Fibroblast of upper back skin (primary cell): ENCODE results near the gene MED22.
"Not testable (repeated sequence)": the region's sequence is repeated elsewhere in the genome, so short reads cannot be mapped to it uniquely, and the experiment has no call there.

Experiments used
- DNase-seq: peaks from one replicate; pipeline ENCODE4 v3.0.0-alpha.2; 2013

MED22 gene

DNA sequence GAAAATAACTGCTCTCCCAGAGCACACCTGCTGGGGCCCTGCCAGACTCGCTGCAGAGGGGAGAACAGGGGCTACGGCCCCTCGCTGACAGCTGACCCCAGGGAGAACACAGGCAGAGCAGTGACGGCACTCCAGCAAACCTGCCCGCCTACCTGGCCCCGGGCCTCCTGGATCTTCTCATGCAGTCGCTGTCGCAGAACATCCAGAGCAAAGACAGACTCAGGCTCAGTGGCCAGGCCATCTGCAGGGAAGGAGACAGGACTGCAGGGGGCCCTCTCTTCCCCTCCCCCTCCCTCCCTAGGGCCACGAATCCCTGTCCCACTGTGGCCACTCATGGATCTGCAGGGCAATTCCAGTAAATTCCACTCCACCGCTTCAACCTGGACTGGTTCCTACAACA, 14.4 kb downstream of the MED22 start:
- DNase-seq: no peak

DNA sequence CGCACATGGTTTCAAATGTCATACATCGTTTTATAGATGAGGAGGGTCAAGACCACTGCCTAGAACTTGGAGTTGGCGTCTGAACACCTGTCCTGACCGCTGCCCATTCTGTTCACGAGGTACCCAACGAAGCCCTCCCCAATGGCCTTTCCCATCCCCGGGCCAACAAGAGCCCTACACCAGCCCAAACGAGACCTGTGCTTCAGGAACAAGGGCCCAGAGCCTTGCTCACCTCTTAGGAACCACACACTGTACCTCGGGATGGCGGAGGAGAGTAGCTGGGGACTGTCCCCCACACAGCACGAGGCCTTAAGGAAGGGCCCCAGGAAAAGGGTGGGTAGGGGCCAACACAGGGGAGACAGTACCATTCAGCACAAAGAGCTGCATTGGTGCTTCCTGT, 14.9 kb downstream of the MED22 start:
- no peak for DNase-seq

DNA sequence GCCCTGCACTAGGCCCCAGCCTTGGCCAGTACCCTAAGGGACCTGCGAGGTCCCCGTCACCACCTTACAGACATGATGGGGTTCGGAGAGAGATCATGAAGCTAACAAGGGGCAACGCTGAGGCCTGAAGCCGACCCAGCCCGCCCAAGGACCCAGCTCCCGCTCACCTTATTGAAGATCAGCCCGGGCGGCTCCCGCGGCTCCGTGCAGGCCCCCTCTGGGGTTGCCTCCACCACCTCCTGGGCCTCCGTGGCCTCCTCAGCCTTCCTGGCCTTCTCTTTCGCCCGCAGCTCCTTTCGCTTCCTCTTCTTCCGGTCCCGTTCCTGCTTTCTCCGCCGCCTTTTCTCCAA, 15.6 kb downstream of the MED22 start:
- no peak for DNase-seq

DNA sequence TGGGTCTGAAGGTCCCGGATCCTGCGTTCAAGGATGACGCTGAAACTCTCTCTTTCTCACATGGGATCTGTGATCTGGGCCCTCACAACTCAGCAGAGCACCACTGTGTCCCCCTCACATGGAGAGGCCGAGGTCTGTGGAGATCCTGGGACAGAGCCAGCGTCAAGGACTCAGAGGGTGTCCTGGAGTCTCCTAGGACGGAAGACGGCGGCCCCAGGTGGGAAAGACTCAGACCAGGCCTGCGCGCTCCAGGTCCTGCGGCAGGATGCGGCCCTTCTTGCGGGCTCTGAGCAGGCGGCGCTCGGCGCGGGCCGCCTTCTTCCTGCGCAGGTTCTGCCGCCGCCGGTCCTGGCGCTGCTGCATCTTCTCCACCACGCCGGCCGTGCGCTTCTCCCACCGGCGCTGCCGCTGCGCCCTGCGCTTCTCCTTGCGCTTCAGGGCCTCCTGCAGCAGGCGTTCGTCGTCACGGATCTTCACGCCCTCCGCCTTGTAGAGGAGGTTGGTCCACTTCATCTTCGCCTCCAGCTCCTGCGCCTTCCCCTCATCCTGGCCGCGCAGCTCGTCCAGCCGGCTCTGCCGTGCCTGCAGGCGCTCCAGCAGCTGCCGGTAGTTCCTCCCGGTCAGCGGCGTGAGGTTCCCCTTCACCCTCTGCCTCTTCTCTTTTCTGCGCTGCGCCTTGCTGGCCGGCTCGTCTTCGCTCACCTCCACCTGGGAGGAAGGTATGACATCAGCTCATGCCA, 16.1 kb downstream of the MED22 start:
- no peak for DNase-seq

DNA sequence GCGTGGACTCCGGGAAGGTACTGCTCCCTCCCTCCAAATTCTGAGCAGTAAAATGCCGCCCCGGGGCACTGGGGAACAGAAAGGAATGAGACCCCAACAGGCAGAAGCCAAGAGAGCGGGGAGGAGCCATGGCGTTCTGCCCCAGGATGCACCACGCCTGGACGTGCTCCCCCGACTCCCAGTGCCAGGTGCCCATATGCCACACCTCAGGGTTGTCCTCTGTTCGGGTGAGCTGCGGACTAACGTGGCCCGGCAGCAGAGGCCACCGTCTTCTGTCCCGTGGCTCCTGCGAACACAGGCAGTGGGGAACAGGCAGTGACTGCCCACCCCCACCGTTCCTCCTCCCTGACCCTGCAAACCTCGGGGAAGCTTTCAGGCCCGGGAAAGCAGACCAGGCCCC, 16.7 kb downstream of the MED22 start:
- no peak for DNase-seq

DNA sequence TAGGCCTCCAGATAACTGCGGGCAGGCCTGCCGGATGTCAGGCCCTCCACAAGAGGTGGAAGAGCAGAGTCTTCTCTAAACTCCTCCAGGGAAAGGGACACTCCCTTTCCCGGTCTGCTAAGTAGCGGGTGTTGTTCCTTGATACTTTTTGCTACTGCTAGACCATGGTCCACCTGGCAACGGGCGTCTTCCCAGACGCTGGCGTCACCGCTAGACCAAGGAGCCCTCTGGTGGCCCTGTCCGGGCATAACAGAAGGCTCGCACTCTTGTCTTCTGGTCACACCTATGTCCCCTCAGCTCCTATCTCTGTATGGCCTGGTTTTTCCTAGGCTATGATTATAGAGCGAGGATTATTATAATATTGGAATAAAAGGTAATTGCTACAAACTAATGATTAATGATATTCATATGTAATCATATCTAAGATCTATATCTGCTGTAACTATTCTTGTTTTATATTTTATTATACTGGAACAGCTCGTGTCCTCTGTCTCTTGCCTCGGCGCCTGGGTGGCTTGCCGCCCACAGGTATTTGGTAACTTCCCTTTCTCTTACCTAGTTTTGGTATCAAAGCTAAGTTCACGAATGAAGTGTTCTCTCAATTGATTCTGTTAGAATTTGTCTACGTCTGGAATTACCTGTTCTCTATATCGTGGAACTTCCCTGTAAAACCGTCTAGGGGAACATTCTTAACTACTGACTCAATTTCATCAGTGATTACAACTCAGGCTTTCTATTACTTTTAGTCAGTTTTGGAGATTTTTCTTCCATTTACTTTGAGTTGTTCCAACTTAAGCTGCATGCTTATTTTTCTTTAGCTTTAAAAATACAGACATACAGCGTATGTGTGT, 18.4 kb downstream of the MED22 start:
- DNase-seq: not testable (repeated sequence)

DNA sequence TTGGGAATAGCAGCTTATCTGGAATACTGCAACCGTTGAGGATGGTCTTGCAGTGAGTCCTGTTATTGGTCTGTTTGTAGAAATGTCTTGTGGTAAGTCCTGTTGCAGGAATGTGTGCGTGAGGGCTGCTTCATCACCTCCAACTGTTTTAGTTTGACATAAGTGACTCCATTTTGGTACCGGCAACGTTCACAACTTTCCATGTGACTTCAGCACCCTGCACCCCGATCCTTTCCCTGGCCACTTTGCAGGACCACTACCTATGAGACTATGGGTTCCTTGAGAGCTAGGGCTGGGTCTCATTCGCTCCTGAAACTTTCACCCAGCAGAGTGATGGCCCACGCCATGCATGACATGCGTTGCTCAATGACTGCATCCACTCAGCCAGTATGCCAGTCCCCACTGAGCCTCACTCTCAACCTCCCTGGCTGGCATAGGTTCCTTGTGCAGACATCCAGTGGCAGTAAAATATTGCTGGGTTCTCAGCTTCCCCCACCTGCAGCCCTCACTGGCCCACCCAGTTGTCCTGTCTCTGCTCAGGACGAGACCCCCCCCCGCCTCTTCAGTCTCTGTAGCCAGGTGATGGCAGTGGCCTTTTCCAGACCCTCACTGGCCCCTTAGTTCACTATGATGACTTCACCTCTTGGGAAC, 20.0 kb downstream of the MED22 start:
- DNase-seq: no peak

DNA sequence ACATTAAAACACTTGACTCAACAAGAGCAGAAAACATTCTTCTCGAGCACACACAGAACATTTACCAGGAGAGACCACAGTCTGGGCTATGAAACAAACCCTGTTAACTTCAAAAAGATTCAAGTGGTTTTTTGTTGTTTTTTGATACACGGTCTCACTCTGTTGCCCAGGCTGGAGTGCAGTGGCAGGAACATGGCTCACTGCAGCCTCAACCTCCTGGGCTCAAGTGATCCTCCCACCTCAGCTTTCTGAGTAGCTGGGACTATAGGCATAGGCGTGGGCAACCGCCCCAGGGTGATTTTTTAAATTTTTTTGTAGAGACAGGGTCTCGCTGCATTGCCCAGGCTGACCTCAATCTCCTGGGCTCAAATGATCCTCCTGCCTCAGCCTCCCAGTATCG, 20.9 kb downstream of the MED22 start:
- not testable (repeated sequence) for DNase-seq

DNA sequence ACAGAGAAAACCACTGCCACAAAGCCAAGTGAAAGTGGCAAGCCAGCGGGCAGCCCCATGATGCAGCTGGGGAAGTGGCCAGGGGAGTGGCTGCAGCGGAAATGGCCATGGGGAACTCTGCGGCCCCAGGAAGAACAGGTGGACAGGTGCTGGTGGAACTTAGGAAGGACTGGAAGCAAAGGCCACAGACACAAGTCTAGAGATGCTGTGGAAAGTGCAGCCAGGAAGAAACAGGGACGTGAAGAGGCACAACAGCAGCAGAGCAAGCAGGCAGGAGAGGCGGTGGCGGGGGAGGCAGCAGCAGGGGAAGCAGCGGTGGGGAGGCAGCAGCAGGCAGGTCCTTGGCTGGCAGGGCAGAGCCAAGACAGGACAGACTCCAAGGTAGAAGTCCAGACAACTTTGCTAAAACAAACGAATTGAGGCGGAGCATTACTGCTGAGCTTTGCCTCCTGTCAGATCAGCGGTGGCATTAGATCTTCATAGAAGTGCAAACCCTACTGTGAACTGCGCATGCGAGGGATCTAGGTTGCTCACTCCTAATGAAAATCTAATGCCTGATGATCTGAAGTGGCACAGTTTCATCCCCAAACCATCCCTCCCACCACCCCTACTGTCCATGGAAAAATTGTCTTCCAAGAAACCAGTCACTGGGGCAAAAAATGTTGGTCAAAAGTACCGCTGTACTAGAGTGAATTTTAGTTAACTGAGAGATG, 23.8 kb downstream of the MED22 start:
- no peak for DNase-seq

DNA sequence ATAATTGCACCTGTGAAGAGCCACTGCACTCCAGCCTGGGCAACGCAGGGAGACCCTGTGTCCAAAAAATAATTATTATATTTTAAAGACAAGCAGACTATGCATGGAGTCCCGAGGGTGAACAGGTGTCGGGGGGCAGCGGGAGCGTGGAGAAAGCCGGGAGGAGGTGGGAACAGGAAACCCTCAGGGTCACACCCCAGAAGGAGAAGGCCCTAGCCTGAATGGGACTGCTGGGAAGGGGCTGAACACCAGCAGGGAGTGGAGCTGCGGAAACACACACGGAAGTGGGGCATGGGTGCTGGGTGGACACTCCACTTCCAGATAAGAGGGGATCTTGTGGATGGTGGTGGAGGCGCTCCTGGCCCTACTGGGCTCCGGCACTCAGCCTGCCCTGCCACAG, 24.7 kb downstream of the MED22 start:
- DNase-seq: no peak

DNA sequence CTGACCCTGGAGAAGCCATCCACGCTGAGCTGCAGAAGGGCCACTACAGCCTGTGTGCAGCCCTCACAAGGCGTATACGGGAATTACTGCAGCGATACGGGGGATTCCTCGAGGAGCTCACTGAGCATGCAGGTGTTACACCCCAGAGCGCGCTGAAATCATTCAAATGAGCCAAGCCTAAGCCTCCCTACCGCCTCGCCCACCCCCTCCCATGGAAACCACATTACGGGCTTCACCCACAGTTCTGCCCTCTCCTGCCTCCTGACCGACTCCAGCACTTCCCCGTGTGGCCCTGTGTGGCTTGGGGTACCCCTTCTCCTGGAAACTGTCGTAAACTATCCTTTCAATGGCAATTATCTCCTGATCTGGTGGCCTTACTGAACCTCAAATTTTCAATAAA, 25.2 kb downstream of the MED22 start:
- DNase-seq: no peak

DNA sequence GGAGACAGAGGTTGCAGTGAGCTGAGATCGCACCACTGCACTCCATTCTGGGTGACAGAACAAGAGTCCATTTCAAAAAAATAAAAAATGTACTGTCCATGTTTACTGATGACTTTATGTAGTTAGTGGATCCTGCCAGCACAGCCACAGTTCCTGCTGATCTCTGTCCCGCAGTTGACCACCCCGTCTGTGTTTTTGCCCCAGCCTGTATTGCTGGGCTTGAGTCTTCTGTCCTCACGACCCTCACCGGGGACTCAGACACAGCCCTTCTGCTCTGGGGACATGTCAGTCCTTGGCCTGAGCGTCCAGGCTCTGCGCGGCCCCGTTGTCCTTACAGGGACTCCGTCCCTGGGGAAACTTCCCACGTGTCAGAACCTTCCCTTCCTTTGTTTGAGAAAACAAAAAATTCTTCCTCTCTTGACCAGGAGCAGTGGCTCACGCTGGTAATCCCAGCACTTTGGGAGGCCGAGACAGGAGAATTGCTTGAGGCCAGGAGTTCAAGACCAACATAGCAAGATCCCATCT, 26.5 kb downstream of the MED22 start:
- DNase-seq: no peak

DNA sequence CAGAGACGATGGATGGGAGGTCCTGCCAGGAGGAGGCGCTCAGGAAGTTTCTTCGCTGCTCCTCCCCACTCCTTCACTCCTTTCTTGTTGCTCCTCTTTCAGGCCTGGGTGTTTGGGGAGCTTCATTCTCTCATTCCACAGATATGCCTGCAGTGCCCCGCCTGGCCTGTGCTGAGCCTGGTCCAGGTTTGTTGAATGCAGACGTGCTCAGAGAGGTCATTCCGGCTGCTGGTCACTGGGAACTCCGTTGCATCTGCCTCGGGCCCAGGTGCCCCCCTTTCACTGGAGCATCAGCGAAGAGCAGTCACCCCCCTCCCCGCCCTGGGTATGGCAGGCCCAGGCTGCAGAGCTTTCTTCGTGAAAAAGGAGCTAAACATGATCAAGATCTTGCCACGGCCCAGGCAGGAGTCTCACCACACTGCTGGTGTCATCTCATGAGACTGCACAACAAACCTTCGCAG, 27.5 kb downstream of the MED22 start:
- DNase-seq: no peak

DNA sequence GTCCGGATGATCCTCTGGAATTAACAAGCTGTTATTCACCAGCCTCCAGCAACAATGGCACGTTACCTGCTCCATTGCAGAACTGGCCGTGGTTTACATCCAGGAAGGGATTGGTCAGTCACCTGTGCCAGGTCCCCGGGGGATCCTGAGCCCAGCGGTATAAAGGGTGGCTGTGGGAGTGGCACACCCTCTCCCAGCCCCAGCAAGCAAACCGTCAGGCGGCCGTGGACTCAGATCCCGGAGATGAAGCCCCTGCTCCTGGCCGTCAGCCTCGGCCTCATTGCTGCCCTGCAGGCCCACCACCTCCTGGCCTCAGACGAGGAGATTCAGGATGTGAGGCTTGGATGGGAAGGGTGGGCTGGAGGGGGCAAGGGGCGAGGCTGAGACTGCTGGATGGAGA, 30.4 kb downstream of the MED22 start:
- DNase-seq: not testable (repeated sequence)

DNA sequence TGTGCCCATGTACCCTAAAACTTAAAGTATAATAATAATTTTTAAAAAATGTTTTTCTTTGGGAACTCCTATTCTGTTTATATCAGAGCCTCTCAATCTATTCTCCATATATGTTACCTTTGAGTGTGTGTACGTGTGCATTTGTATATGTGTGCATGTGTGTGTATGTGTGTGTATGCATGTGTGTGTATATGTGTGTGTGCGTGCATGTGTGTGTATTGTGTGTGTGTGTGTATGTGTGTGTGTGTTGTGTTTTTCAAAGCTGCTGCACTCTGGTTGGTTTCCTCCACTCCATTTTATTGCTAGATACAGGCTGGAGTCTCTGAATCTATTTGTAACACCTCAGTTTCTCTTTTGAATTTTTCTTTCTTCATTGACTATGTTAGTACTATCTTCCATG, 31.9 kb downstream of the MED22 start:
- DNase-seq: no peak

DNA sequence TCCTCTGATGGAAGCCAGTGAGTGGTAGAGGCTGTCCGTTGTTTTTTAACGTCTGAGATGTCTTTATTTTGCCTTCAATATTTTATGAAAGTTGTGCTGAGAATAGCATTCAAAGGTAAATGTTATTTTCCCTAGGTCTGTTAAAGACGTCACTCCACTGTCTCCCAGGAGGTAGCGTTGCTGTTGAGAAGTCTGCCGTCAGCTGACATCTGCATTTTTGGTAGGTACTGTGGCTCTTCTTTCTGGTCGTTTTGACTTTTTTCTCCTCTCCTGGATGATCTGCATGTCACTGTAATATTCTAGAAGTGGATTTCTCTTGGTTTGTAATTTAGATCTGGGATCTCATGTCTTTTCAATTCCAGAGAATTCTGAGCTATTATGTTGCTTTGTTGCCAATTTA, 38.3 kb downstream of the MED22 start:
- DNase-seq: no peak

DNA sequence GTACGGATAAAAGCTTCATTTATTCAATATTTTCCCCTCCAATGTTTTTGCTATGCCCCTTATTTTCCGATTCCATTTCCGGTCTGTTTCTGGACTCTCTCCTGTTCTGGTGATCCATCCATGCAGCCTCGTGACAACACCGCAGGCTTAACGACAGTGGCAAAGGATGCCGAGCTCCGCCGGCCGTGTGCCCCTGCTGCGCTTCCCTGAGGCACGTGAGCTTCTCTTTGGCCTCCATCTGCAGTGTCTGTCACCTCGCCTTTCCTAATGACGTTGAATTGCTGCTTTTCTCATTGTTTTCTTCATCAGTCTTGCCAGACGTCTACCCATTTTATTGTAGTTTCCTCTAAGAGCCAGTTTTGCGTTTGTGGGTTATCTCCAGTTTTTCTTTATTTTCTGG, 40.6 kb downstream of the MED22 start:
- DNase-seq: no peak

DNA sequence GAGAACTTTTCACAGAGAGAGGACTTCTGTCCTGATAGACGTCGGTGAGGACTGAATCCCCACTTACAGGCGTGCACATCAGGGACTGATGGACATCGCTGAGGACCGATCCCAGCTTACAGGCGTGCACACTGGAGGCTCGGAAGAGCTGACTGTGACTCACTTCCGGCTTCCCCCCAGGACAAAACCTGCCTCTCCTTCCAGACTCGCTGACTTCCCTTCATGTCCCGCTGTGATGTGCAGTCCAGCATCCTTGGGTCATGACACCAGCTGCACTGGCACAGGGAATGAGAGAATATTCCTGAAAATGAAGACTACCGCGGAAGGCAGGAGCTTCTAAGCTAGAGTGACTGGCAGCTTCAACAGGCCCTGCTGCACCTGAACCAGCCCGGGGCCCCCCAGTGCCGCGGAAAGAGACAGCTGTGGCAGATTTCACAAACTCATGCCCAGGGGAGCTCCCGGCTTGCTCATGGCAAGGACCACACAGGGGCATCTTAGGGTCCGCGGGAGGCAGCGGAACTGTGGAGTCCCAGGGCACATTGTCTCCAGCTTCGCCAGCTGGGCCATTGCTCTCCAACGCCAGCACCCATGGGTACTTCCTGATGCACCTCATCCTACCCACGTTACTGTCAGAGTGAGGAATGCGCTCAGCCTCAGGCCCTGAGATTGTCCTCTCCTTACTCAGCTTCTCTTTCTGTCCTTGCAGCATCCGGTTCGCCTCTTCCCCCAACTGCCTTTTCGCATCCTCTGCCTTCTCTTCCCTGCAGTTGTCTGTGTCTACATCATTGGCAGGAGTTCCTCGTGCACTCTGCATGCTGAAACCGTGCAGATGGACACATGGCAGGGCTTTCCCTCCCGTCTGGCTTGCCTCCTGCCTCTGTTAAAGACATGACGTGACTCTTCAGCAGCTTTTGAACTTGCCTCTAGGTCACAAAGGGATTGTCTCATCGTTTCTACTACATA, 41.4 kb downstream of the MED22 start:
- no peak for DNase-seq

DNA sequence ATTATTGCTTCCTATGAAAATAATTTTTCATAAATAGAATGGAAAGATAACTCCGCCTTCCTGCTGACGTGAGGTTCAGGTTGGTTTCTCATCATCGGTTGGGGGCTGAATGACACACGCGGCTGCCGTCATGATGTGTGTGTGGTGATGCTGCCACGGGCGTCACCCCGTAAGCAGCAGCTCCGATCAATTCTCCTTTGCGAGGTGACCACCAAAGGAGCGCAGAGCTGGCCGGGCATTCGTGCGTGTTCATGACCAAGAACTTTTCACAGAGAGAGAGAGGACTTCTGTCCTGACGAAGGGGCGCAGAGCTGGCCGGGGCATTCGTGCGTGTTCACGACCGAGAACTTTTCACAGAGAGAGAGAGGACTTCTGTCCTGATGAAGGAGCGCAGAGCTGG, 42.2 kb downstream of the MED22 start:
- DNase-seq: no peak

DNA sequence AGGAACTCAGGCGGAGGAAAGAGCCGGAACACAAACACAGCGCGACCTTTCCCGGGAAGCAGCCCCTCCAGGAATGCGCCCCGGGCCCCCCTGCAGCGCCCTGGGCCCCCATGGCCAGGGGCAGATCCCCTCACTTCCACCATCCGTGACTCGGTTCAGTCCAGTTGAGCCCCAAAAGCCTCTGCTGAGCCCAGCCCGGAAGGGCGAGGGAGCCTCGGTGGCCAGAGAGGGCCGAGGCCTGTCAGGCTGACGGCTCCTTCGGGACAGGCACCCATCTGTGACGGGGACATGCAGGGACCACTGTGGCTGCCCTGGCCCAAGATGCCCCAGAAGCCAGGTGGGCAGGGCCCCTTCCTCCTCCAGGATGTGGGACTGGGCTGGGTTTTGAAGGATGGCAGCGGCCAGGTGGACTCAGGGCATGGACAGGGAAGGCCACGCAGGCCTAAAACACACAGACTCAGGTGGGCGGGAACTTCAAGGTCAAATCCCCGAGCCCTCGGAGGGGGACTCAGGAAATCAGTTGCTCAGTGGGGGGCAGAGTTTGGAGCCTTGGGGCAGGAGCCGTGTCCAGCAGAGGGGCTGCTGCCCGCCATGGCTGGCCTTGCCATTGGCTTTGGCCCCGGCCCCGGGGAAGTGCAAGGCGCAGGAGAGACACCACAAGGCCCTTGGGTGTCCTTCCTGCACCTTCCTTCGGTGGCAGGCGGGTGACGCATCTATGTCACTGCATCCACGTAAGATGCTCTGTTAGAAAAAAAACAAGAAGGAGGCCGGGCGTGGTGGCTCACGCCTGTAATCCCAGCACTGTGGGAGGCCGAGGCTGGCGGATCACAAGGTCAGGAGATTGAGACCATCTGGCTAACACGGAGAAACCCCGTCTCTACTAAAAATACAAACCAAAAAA, 43.2 kb downstream of the MED22 start:
- DNase-seq: no peak

DNA sequence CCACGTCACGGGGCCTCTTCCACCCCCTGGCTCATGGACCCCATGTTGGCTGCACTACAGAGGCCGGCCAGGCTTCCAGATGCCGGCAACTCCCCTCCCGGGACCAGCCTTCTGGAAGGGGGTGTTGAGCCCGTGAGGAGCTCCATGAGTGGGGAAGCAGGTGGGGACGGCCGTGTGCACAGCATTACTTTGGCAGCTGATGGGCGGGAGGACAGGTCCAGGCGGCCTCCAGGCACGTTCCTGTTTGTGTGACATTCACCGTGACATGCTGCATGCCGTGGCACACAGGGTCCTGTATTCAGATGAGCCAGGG, 43.8 kb downstream of the MED22 start:
- no peak for DNase-seq
